HepG2 (cell line): ENCODE results near the gene VKORC1L1. TPM values are rescaled to one million over a fixed set of nuclear protein-coding genes. Genes with fewer than 3 reads are reported as not detected.
A peak's percentile ranks its signal among the peaks of the same experiment; 100 is the strongest.

Source experiments
- ADNP ChIP-seq: sonication (generic); formaldehyde crosslinking; IDR thresholded peaks from 2 replicates; pipeline ENCODE4 v1.4.0; 2020; ENCODE audit warnings: missing genetic modification reagents
- CAMTA2 ChIP-seq: sonication (generic); formaldehyde crosslinking; IDR thresholded peaks from 2 replicates; pipeline ENCODE4 v1.4.0; 2020; ENCODE audit warnings: mild to moderate bottlenecking, missing genetic modification reagents, borderline replicate concordance
- CHD4 ChIP-seq: fragments of 200-600 bp; sonication (generic); IDR thresholded peaks from 2 replicates; pipeline ENCODE4 v1.7.0; 2017; ENCODE audit warnings: mild to moderate bottlenecking, low read length, borderline replicate concordance
- CREB1 ChIP-seq, 2 experiments: fragments of 450-650 bp in 1 of 2; IDR thresholded peaks; 2 replicates each; pipeline ENCODE4 v1.6.1; 2016 to 2017; ENCODE audit warnings: control low read depth in 1 of 2, mild to moderate bottlenecking in 1 of 2, missing compliant biosample characterization in 1 of 2, missing genetic modification characterization in 1 of 2
- ELF4 ChIP-seq: sonication (generic); formaldehyde crosslinking; IDR thresholded peaks from 2 replicates; pipeline ENCODE4 v1.5.0; 2020; ENCODE audit warnings: missing genetic modification reagents, mild to moderate bottlenecking, moderate library complexity, borderline replicate concordance
- GLI4 ChIP-seq: sonication (generic); formaldehyde crosslinking; IDR thresholded peaks from 2 replicates; pipeline ENCODE4 v1.5.1; 2020; ENCODE audit warnings: missing genetic modification reagents, mild to moderate bottlenecking, moderate library complexity, borderline replicate concordance
- KLF6 ChIP-seq: IDR thresholded peaks from 2 replicates; pipeline ENCODE4 v1.8.0; 2016; ENCODE audit warnings: missing biosample characterization, missing genetic modification reagents
- POLR2A ChIP-seq, 2 experiments: IDR thresholded peaks; 2 replicates each; pipeline ENCODE4 v1.6.1; 2011; ENCODE audit warnings: low read depth in 2 of 2, low read length in 2 of 2, mild to moderate bottlenecking in 1 of 2, moderate library complexity in 1 of 2; ENCODE audit not compliant: insufficient read depth in 1 of 2
- RBFOX2 ChIP-seq: fragments of 200-400 bp; formaldehyde crosslinking; IDR thresholded peaks from 2 replicates; pipeline ENCODE4 v1.6.1; 2017; ENCODE audit warnings: low read depth, mild to moderate bottlenecking, low read length
- SMARCC2 ChIP-seq: fragments of 450-650 bp; IDR thresholded peaks from 2 replicates; pipeline ENCODE4 v1.6.1; 2017; ENCODE audit warnings: antibody characterized with exemption, mild to moderate bottlenecking
- TEAD2 ChIP-seq: sonication (generic); formaldehyde crosslinking; IDR thresholded peaks from 2 replicates; pipeline ENCODE4 v1.9.0; 2021; ENCODE audit warnings: missing genetic modification reagents
- TGIF2 ChIP-seq: IDR thresholded peaks from 2 replicates; pipeline ENCODE4 v1.6.1; 2016; ENCODE audit warnings: control low read depth, missing compliant biosample characterization
- THAP9 ChIP-seq: sonication (generic); formaldehyde crosslinking; IDR thresholded peaks from 2 replicates; pipeline ENCODE4; 2020; ENCODE audit warnings: missing genetic modification reagents, mild to moderate bottlenecking, borderline replicate concordance
- U2AF1 ChIP-seq: fragments of 200-400 bp; formaldehyde crosslinking; optimal IDR thresholded peaks from 2 replicates; pipeline ENCODE3; 2017; ENCODE audit warnings: mild to moderate bottlenecking, low read depth, low read length
- ZFY ChIP-seq: sonication (generic); formaldehyde crosslinking; IDR thresholded peaks from 2 replicates; pipeline ENCODE4 v1.4.0; 2020; ENCODE audit warnings: missing genetic modification reagents
- ZKSCAN5 ChIP-seq: sonication (generic); formaldehyde crosslinking; IDR thresholded peaks from 2 replicates; pipeline ENCODE4 v1.5.1; 2020; ENCODE audit warnings: mild to moderate bottlenecking, missing genetic modification reagents
- ZNF12 ChIP-seq: sonication (generic); formaldehyde crosslinking; IDR thresholded peaks from 2 replicates; pipeline ENCODE4 v1.5.0; 2020; ENCODE audit warnings: missing genetic modification reagents
- ZNF160 ChIP-seq: sonication (generic); formaldehyde crosslinking; IDR thresholded peaks from 2 replicates; pipeline ENCODE4 v1.8.0; 2022; ENCODE audit warnings: mild to moderate bottlenecking, inconsistent platforms, missing genetic modification reagents
- ZNF547 ChIP-seq: sonication (generic); formaldehyde crosslinking; IDR thresholded peaks from 2 replicates; pipeline ENCODE4 v1.5.1; 2020; ENCODE audit warnings: mild to moderate bottlenecking, missing genetic modification reagents
- ZNF558 ChIP-seq: sonication (generic); formaldehyde crosslinking; IDR thresholded peaks from 2 replicates; pipeline ENCODE4 v1.9.0; 2022; ENCODE audit warnings: mild to moderate bottlenecking, missing genetic modification reagents, borderline replicate concordance
- ZNF570 ChIP-seq: sonication (generic); formaldehyde crosslinking; IDR thresholded peaks from 2 replicates; pipeline ENCODE4 v1.4.0; 2020; ENCODE audit warnings: mild to moderate bottlenecking, missing genetic modification reagents, borderline replicate concordance
- ZNF572 ChIP-seq: sonication (generic); formaldehyde crosslinking; IDR thresholded peaks from 2 replicates; pipeline ENCODE4 v1.5.1; 2020; ENCODE audit warnings: mild to moderate bottlenecking, missing genetic modification reagents
- ZNF614 ChIP-seq: IDR thresholded peaks from 2 replicates; pipeline ENCODE4 v1.6.1; 2018; ENCODE audit warnings: missing biosample characterization, missing genetic modification reagents, inconsistent platforms, borderline replicate concordance
- ZNF616 ChIP-seq: sonication (generic); formaldehyde crosslinking; IDR thresholded peaks from 2 replicates; pipeline ENCODE4 v1.5.0; 2020; ENCODE audit warnings: low read depth, mild to moderate bottlenecking, missing genetic modification reagents
- ZNF773 ChIP-seq: sonication (generic); formaldehyde crosslinking; IDR thresholded peaks from 2 replicates; pipeline ENCODE4 v1.4.0; 2020; ENCODE audit warnings: missing genetic modification reagents, borderline replicate concordance
- ZSCAN20 ChIP-seq: sonication (generic); formaldehyde crosslinking; IDR thresholded peaks from 2 replicates; pipeline ENCODE4 v1.4.0; 2020; ENCODE audit warnings: missing genetic modification reagents, mild to moderate bottlenecking, borderline replicate concordance
- polyA plus RNA-seq, 8 experiments: library from polyadenylated mRNA; depleted of rRNA in 3 of 8; stranded (reverse) in 7 of 8; unstranded in 1 of 8; fragments of >200 nt; fragmentation: Illumina TruSeq in 4 of 8; extraction: Trizol in 4 of 8; gene quantifications; 2 replicates each; pipeline versions ENCODE4 v1.2.1 to v1.2.3, GENCODE V29; 2011 to 2016; ENCODE audit warnings: low read depth in 4 of 8, missing spikeins in 1 of 8, mixed read lengths in 1 of 8; ENCODE audit not compliant: insufficient read depth in 1 of 8
- total RNA-seq, 5 experiments: library from RNA; depleted of rRNA; stranded (reverse); fragments of >200 nt; fragmentation: Illumina TruSeq; extraction: Trizol; gene quantifications; 2 replicates each; pipeline ENCODE4 v1.2.3, GENCODE V29; 2016; ENCODE audit warnings: low read depth in 1 of 5
- TF ChIP-seq, protein P1 (sequence below): sonication (generic); formaldehyde crosslinking; IDR thresholded peaks from 2 replicates; pipeline ENCODE4 v1.8.1; 2023; ENCODE audit warnings: mild to moderate bottlenecking, moderate library complexity, missing genetic modification reagents

Gene VKORC1L1
- total and polyA plus RNA-seq, 2 of the 13 experiments (the other 11 are each of a cell fraction or from before 2014, with no cell fraction given) = 13.9 to 16.5 TPM

- TF ChIP-seq CAMTA2 (CRISPR knock-in tag) (no peak), U2AF1 (peak; percentile 75), ZNF616 (CRISPR knock-in tag) (peak; percentile 85; the same call in 1 of the 2 replicates), THAP9 (CRISPR knock-in tag) (peak; percentile 90; the same call in 1 of the 2 replicates), GLI4 (no peak), ZNF570 (CRISPR knock-in tag) (0 out of 2 replicates have a peak, but pooled peaks have one; percentile 12), ZNF773 (CRISPR knock-in tag) (0 out of 2 replicates have a peak, but pooled peaks have one; percentile 66), KLF6 (CRISPR knock-in tag) (peak; percentile 94), ZNF572 (CRISPR knock-in tag) (no peak), ZNF558 (CRISPR knock-in tag) (peak; percentile 89; the same call in 1 of the 2 replicates), ZNF614 (peak; percentile 76; the same call in 1 of the 2 replicates), ZNF160 (CRISPR knock-in tag) (peak; percentile 86), ZNF547 (CRISPR knock-in tag) (peak; percentile 95), POLR2A (IDR thresholded peaks at IDR 0.05; ENCODE audit: insufficient read depth in 1 of 2, low read depth in 2 of 2, low read length in 2 of 2) (peak; percentile 39 to 83; a peak in 2 of 4 replicates), SMARCC2 (no peak), ADNP (CRISPR knock-in tag) (0 out of 2 replicates have a peak, but pooled peaks have one; percentile 68), CREB1 (IDR thresholded peaks at IDR 0.05) (peak; percentile 96), CREB1 (CRISPR knock-in tag; IDR thresholded peaks at IDR 0.05) (peak; percentile 95), TGIF2 (CRISPR knock-in tag) (peak; percentile 93), CHD4 (no peak; the same call in 1 of the 2 replicates), TEAD2 (CRISPR knock-in tag) (0 out of 2 replicates have a peak, but pooled peaks have one; percentile 87), RBFOX2 (peak; percentile 88), ZSCAN20 (peak; percentile 87; the same call in 1 of the 2 replicates), ZNF12 (peak; percentile 47; the same call in 1 of the 2 replicates), ZFY (CRISPR knock-in tag) (peak; percentile 96), ELF4 (CRISPR knock-in tag) (peak; percentile 35; the same call in 1 of the 2 replicates), ZKSCAN5 (no peak)
- TF ChIP-seq, protein P1, sequence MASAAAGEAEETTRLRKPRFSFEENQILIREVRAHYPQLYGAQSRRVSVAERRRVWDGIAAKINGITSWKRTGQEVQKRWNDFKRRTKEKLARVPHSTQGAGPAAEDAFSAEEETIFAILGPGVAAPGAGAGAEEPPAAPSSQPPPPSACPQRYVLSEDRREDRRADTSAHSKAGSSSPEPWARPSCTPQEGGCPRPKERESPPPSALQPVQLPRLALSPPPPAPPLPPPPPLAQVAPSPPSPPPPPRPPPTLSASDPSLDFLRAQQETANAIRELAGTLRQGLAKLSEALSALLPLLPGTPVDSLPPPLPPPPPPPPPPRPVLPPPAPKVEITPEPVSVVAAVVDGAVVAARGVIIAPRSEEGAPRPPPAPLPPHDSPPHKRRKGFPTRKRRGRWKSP (CRISPR knock-in tag) = peak; percentile 94; the same call in 1 of the 2 replicates
Observed at GRCh38 chr7:65981965-65982792, 109.3 kb downstream of the VKORC1L1 start, which contains the start of gene GUSB (continued).
